Spleen (tissue), 7 donors: ENCODE measurements around the gene MYL6B.
"Not testable (repeated sequence)": the region's sequence is repeated elsewhere in the genome, so short reads cannot be mapped to it uniquely, and the experiment has no call there.

ENCODE experiments used
- CTCF ChIP-seq, 11 experiments: fragments of 200-600 bp in 7 of 11; fragments of 450-650 bp in 4 of 11; sonication (generic) in 4 of 11; IDR thresholded peaks in 8 of 11; conservative IDR thresholded peaks in 3 of 11; 1 replicate in 7 of 11; 2 replicates in 4 of 11; pipeline versions ENCODE4 v1.4.0 to v1.8.0; 2016 to 2021; ENCODE audit warnings: antibody characterized with exemption in 11 of 11, inconsistent platforms in 4 of 11, mild to moderate bottlenecking in 1 of 11
- POLR2A ChIP-seq, 3 donors: fragments of 450-650 bp; IDR thresholded peaks; one replicate each; pipeline ENCODE4 v1.5.1; 2017; ENCODE audit warnings: antibody characterized with exemption in 3 of 3, mild to moderate bottlenecking in 1 of 3
- POLR2AphosphoS5 ChIP-seq, 3 donors: sonication (generic); formaldehyde crosslinking; IDR thresholded peaks; one replicate each; pipeline ENCODE4 v1.5.1; 2017; ENCODE audit warnings: antibody characterized with exemption in 3 of 3
- donor health status: DM: no; HTN: no; CAD: no; lungs with moderate emphysema.
- donor health status: DM: no; HTN: no; CAD: no.
- donor health status: DM: no; HTN: no; CAD: no.

- not testable (repeated sequence) for TF ChIP-seq CTCF (IDR thresholded peaks at IDR 0.05 in 8 of 11, conservative IDR thresholded peaks at IDR 0.05 in 3 of 11); POLR2A (IDR thresholded peaks at IDR 0.05); POLR2AphosphoS5 (IDR thresholded peaks at IDR 0.05)
These were observed 35.2 kb upstream of the MYL6B start for GRCh38 chr12:56117082-56117706.
